Measurements from ENCODE around the gene COMMD6. TPM values are rescaled to one million over a fixed set of nuclear protein-coding genes. Genes with fewer than 3 reads are reported as not detected.

COMMD6 gene
- total and polyA plus RNA-seq, 2 of the 4 experiments (the other 2 are of a cell fraction): 63.5 to 144 TPM

GRCh38 chr13:75506018-75506417 is 31.6 kb downstream of the COMMD6 start:
- Histone ChIP-seq H3K4ac (ENCODE audit: low read depth, low read length) (no peak overlapping the region), H2AK9ac (replicated peaks; ENCODE audit: low read depth, low read length, poor library complexity) (no peak overlapping the region), H3K4me1 (ENCODE audit: control insufficient read depth, insufficient read depth, low read length) (no peaks in the 10 kb centered on the region), H4K5ac (ENCODE audit: low read depth, low read length) (no peak overlapping the region), H3K56ac (ENCODE audit: extremely low read depth, insufficient read depth, low read length) (no peak overlapping the region), H3K4me3 (ENCODE audit: insufficient read depth, low read depth, low read length) (no peak overlapping the region), H3K23ac (ENCODE audit: low read depth, low read length) (no peak overlapping the region), H3K14ac (replicated peaks; ENCODE audit: low read depth, low read length) (no peak overlapping the region), H3K27me3 (ENCODE audit: control insufficient read depth, insufficient read depth, low read length) (no peaks in the 10 kb centered on the region), H4K91ac (ENCODE audit: insufficient read depth, low read depth, low read length) (no peak overlapping the region), H3K9me1 (ENCODE audit: insufficient read depth, low read length) (no peaks in the 10 kb centered on the region), H2BK120ac (ENCODE audit: low read depth, low read length) (no peak overlapping the region), H2AFZ (replicated peaks; ENCODE audit: low read length, poor library complexity) (no peak overlapping the region), H4K20me1 (ENCODE audit: insufficient read depth, low read length) (no peaks in the 10 kb centered on the region), H3K18ac (ENCODE audit: low read depth, low read length) (no peak overlapping the region), H3K9me3 (ENCODE audit: control insufficient read depth, insufficient read depth, low read length) (no peaks in the 10 kb centered on the region), H3K36me3 (ENCODE audit: control insufficient read depth, insufficient read depth, low read length) (no peaks in the 10 kb centered on the region), H2BK15ac (ENCODE audit: low read depth, low read length) (no peak overlapping the region), H2BK20ac (ENCODE audit: low read depth, low read length) (no peak overlapping the region), H2AK5ac (ENCODE audit: low read depth, low read length) (no peak overlapping the region), H2BK5ac (ENCODE audit: low read depth, low read length, poor library complexity, severe bottlenecking) (no peak overlapping the region), H4K8ac (ENCODE audit: low read depth in 2 of 2, low read length in 2 of 2) (no peak overlapping the region), H3K79me1 (ENCODE audit: low read depth in 1 of 2, low read length in 2 of 2) (no peaks in the 10 kb centered on the region), H3K9ac (ENCODE audit: low read depth, low read length) (no peak overlapping the region), H3K4me2 (ENCODE audit: low read depth, low read length) (no peak overlapping the region), H3K27ac (ENCODE audit: insufficient read depth, low read length) (no peak overlapping the region)
- DNase-seq: no peak
- in situ Hi-C loops (cut with MboI; ENCODE audit: low sequenced_read_pairs) (no loop called here), intact Hi-C loops (cut with micrococcal nuclease) (no loop called here), dilution Hi-C loops (cut with HindIII; ENCODE audit: low sequenced_read_pairs, unreplicated experiment) (no loop called here)
- ChIA-PET POLR2A (ENCODE audit: unreplicated experiment) (no interaction called here), CTCF (no interaction called here)
- WGBS, 2 experiments (ENCODE audit: extremely low coverage in 2 of 2, insufficient read length in 1 of 2): no CpG with 5 or more reads among the region's 1 CpG
- ATAC-seq (ENCODE audit: low read depth): no peak
- BruUV-seq (replicated peaks): no TSS peak
- TF ChIP-seq MXI1 (IDR thresholded peaks at IDR 0.05; ENCODE audit: borderline replicate concordance, low read depth, low read length): no peak
- TF ChIP-seq RFX5 (IDR thresholded peaks at IDR 0.05; ENCODE audit: low read depth, low read length): no peak
- TF ChIP-seq BHLHE40 (IDR thresholded peaks at IDR 0.05; ENCODE audit: low read depth, low read length): no peak

Measured in IMR-90 (cell line).